ENCODE data around the gene SLC12A2. TPM values are rescaled to one million over a fixed set of nuclear protein-coding genes. Genes with fewer than 3 reads are reported as not detected.

The SLC12A2 gene
- polyA plus RNA-seq, 1 of the 3 experiments (the other 2 are of a cell fraction): 5.6 TPM

DNA sequence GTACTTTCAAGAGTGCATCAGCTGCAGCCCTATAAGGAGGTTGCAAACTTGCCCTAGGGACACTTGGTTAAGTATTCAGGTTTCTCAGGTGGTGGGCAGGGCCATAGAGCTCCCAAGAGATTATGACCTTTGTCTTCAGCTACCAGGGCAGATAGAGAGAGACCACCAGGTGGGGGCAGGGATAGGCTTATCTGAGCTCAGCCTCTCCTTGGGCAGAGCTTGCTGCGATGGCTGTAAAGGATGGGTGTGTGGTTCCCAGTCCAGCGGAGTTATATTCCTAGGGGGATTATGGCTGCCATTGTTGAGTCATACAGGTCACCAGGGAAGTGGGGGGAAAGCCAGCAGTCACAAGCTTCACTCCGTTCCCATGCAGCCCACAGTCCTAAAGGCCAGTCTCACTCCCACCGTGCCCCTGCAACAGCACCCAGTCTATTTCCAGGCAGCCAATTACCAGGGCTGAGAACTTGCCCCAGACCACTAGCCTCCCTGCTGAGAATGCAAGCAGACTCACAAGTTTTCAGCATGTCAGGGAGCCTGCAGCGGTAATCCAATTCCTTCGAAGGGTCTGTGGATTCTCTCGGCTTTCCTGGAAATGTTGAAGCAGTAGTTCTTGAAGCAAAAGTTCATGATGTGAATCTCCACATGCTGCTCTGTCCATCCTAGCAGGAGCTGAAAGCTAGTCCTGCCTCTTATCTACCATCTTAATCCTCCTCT is 151.5 kb downstream of the SLC12A2 start:
- ChIA-PET POLR2A (no interaction called here), CTCF (no interaction called here)

DNA sequence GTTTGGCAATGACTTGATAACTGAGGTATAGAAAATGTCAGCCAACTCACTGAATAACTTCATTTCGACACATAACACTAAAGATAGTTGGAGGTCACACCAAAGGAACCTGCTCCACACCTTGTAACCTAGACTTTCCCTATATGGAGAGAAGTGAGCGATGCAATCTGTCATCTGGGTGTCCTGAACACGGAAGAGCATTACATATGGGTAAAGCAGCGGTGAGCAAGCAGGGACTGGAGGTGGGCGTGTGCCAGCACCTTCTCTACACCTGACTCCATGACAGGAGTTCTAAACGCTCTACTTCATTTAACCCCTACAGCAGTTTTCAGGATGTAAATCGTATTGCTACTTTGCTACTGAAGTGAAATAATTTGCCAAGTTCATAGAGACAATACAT is 152.8 kb downstream of the SLC12A2 start:
- Histone ChIP-seq H3K27ac (ENCODE audit: low read depth in 2 of 2, low read length in 1 of 2) (no peak overlapping the region; a peak in 1 of 4 replicates), H3F3A (replicated peaks; ENCODE audit: insufficient read depth) (no peaks in the 10 kb centered on the region), H2AFZ (ENCODE audit: low read depth) (no peak overlapping the region), H3K9ac (no peak overlapping the region), H3K27me3 (ENCODE audit: insufficient read depth) (peaks cover 11% of the 10 kb centered on the region; the same call in 1 of the 2 replicates), H3K36me3 (replicated peaks in 1 of 2; ENCODE audit: control insufficient read depth in 1 of 2, insufficient read depth in 2 of 2, low read length in 1 of 2) (no peaks in the 10 kb centered on the region), H3K79me2 (ENCODE audit: insufficient read depth) (no peaks in the 10 kb centered on the region), H3K4me1 (ENCODE audit: control insufficient read depth in 1 of 2, insufficient read depth in 2 of 2, low read depth in 1 of 2, low read length in 1 of 2) (peaks cover 0 to 6% of the 10 kb centered on the region in 2 experiments; a peak in 2 of 4 replicates), H3K9me3 (no peaks in the 10 kb centered on the region), H3K4me3 (ENCODE audit: low read depth in 2 of 2, low read length in 1 of 2) (no peak overlapping the region), H4K20me1 (ENCODE audit: insufficient read depth) (no peaks in the 10 kb centered on the region), H3K4me2 (no peak overlapping the region), H3K9me2 (no peaks in the 10 kb centered on the region)
- DNase-seq: no peak
- ChIA-PET POLR2A (no interaction called here), CTCF (no interaction called here)
- TF ChIP-seq RFX5 (IDR thresholded peaks at IDR 0.05; ENCODE audit: low read length) (no peak), RXRA (IDR thresholded peaks at IDR 0.05; ENCODE audit: borderline replicate concordance, low read depth) (no peak), TEAD4 (IDR thresholded peaks at IDR 0.05; ENCODE audit: borderline replicate concordance, insufficient read depth) (no peak), FOSL2 (IDR thresholded peaks at IDR 0.05; ENCODE audit: borderline replicate concordance, low read depth) (no peak), NFIC (IDR thresholded peaks at IDR 0.05; ENCODE audit: borderline replicate concordance) (no peak)
- 16% methylated on average over 7 of the region's 7 CpGs for WGBS (ENCODE audit: low lambda C conversion rate)

More for the DNA sequence above, 151.5 kb downstream of the SLC12A2 start:
- 50% methylated on average over 3 of the region's 7 CpGs for WGBS (ENCODE audit: low lambda C conversion rate)
- no peak overlapping the region for H3K4me2 ChIP-seq
- no peak overlapping the region for H2AFZ ChIP-seq (ENCODE audit: low read depth)
- no peaks in the 10 kb centered on the region for H4K20me1 ChIP-seq (ENCODE audit: insufficient read depth)
- H3K79me2 ChIP-seq (ENCODE audit: insufficient read depth): no peaks in the 10 kb centered on the region
- no peaks in the 10 kb centered on the region for H3K9me3 ChIP-seq
- no peaks in the 10 kb centered on the region for H3K36me3 ChIP-seq (replicated peaks in 1 of 2; ENCODE audit: control insufficient read depth in 1 of 2, insufficient read depth in 2 of 2, low read length in 1 of 2)
- H3K9ac ChIP-seq: no peak overlapping the region
- H3K9me2 ChIP-seq: no peaks in the 10 kb centered on the region
- no peak overlapping the region for H3K27ac ChIP-seq (ENCODE audit: low read depth in 2 of 2, low read length in 1 of 2)
- DNase-seq: no peak
- H3K27me3 ChIP-seq (ENCODE audit: insufficient read depth): peaks cover 11% of the 10 kb centered on the region; the same call in 1 of the 2 replicates
- H3K4me3 ChIP-seq (ENCODE audit: low read depth in 2 of 2, low read length in 1 of 2): no peak overlapping the region
- TF ChIP-seq TCF12 (IDR thresholded peaks at IDR 0.05) (no peak), EZH2phosphoT487 (IDR thresholded peaks at IDR 0.05; ENCODE audit: borderline replicate concordance, low read depth) (no peak), RFX5 (IDR thresholded peaks at IDR 0.05; ENCODE audit: low read length) (no peak), CHD2 (IDR thresholded peaks at IDR 0.05; ENCODE audit: low read length, partially characterized antibody) (no peak), SIN3A (IDR thresholded peaks at IDR 0.05; ENCODE audit: borderline replicate concordance, low read depth, low read length) (no peak)
- TF ChIP-seq, protein P1, sequence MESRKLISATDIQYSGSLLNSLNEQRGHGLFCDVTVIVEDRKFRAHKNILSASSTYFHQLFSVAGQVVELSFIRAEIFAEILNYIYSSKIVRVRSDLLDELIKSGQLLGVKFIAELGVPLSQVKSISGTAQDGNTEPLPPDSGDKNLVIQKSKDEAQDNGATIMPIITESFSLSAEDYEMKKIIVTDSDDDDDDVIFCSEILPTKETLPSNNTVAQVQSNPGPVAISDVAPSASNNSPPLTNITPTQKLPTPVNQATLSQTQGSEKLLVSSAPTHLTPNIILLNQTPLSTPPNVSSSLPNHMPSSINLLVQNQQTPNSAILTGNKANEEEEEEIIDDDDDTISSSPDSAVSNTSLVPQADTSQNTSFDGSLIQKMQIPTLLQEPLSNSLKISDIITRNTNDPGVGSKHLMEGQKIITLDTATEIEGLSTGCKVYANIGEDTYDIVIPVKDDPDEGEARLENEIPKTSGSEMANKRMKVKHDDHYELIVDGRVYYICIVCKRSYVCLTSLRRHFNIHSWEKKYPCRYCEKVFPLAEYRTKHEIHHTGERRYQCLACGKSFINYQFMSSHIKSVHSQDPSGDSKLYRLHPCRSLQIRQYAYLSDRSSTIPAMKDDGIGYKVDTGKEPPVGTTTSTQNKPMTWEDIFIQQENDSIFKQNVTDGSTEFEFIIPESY (IDR thresholded peaks at IDR 0.05; ENCODE audit: borderline replicate concordance, low read depth): no peak
- TF ChIP-seq, protein P2, sequence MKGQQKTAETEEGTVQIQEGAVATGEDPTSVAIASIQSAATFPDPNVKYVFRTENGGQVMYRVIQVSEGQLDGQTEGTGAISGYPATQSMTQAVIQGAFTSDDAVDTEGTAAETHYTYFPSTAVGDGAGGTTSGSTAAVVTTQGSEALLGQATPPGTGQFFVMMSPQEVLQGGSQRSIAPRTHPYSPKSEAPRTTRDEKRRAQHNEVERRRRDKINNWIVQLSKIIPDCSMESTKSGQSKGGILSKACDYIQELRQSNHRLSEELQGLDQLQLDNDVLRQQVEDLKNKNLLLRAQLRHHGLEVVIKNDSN (IDR thresholded peaks at IDR 0.05; ENCODE audit: borderline replicate concordance, low read depth): no peak
- TF ChIP-seq, protein P3, sequence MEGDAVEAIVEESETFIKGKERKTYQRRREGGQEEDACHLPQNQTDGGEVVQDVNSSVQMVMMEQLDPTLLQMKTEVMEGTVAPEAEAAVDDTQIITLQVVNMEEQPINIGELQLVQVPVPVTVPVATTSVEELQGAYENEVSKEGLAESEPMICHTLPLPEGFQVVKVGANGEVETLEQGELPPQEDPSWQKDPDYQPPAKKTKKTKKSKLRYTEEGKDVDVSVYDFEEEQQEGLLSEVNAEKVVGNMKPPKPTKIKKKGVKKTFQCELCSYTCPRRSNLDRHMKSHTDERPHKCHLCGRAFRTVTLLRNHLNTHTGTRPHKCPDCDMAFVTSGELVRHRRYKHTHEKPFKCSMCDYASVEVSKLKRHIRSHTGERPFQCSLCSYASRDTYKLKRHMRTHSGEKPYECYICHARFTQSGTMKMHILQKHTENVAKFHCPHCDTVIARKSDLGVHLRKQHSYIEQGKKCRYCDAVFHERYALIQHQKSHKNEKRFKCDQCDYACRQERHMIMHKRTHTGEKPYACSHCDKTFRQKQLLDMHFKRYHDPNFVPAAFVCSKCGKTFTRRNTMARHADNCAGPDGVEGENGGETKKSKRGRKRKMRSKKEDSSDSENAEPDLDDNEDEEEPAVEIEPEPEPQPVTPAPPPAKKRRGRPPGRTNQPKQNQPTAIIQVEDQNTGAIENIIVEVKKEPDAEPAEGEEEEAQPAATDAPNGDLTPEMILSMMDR (IDR thresholded peaks at IDR 0.05): no peak
- no peaks in the 10 kb centered on the region for H3F3A ChIP-seq (replicated peaks; ENCODE audit: insufficient read depth)
- peaks cover 0 to 6% of the 10 kb centered on the region in 2 experiments; a peak in 2 of 4 replicates for H3K4me1 ChIP-seq (ENCODE audit: control insufficient read depth in 1 of 2, insufficient read depth in 2 of 2, low read depth in 1 of 2, low read length in 1 of 2)
